Measurements from ENCODE around the gene RFX8.
A peak's percentile ranks its signal among the peaks of the same experiment; 100 is the strongest.

Gene RFX8

DNA sequence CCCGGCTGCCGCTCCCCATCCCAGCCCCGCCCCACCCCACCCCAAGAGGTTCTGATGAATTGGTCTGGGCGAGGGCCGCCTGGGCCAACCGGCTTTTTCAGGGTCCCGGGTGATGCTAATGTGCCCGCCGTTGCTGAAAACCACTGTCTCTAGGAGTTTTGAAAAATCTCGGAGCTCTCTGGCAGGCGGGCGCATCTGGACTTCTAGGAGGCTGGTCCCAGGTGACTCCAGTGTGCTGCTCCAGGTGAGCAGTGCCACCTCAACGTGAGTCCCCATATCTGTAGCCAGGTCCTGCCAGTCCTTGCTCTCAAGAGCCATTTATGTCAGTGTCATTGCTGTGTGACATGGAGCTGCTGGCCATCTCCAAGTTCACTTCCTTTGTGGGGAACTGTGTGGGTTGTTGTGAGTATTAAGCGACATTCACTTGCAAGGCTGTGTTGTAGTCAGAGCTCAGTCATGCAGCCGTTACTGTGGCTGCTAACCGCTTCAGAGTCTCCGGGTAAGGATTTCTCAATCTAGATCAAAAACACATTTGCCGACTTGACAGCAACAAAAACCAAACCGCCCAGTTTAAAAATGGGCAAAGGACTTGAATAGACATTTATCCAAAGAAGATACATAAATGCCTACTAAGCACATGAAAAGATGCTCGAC, at the start of gene RFX8:
Gene RFX8, minus strand, starts transcription at position 382 of the 654 bp plus-strand sequence. CDS start 8,264 bp downstream, outside the sequence.
- no peak within 1 kb of the TSS for H3K4me3 ChIP-seq (ENCODE audit: low read depth, low read length)
- no peak for DNase-seq (ENCODE audit: low read depth)
- TF ChIP-seq, protein P1, sequence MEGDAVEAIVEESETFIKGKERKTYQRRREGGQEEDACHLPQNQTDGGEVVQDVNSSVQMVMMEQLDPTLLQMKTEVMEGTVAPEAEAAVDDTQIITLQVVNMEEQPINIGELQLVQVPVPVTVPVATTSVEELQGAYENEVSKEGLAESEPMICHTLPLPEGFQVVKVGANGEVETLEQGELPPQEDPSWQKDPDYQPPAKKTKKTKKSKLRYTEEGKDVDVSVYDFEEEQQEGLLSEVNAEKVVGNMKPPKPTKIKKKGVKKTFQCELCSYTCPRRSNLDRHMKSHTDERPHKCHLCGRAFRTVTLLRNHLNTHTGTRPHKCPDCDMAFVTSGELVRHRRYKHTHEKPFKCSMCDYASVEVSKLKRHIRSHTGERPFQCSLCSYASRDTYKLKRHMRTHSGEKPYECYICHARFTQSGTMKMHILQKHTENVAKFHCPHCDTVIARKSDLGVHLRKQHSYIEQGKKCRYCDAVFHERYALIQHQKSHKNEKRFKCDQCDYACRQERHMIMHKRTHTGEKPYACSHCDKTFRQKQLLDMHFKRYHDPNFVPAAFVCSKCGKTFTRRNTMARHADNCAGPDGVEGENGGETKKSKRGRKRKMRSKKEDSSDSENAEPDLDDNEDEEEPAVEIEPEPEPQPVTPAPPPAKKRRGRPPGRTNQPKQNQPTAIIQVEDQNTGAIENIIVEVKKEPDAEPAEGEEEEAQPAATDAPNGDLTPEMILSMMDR (IDR thresholded peaks at IDR 0.05; ENCODE audit: control insufficient read depth, extremely low read depth, insufficient read depth): no peak

DNA sequence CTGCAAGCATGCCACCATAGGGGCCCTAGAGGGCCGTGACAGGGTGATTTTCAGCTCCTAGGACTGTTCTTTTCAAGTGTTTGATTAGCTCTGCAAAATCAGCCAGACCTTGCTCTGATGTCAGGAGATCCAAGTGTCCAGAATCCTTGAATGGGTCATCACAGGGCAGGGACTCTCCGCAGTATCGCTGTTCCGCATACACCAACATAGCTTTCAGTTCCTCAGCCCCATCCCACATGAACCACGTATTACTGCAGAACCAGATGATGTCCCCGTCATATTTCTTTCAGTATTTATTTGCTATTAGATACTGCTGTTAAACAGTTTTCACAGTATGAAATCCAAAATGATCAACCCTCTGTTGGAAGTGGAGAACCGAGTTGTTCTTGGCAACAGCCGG, 46.6 kb upstream of the RFX8 start:
- no peak for DNase-seq (ENCODE audit: low read depth)
- no peak overlapping the region for H3K4me3 ChIP-seq (ENCODE audit: low read depth, low read length)
- TF ChIP-seq, protein P1 (IDR thresholded peaks at IDR 0.05; ENCODE audit: control insufficient read depth, extremely low read depth, insufficient read depth): no peak

DNA sequence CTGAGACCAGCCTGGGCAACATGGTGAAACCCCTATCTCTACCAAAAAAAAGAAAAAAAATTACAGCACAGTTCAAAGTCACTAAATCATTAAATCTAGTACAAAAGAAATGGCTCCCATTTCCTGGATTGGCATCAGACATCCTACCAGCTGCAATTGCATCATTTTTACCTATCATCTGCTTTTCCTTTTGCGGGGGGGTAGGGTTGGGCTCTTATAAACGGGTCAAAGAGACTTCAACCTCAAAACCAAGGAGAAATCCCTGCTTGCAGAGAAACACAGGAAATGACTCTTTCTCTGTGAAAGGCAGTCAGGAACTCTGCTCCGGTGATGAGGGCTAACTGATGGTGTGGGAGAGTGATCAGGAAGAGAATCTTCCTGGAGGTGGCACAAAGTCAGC, 45.3 kb upstream of the RFX8 start:
- TF ChIP-seq, protein P1 (IDR thresholded peaks at IDR 0.05; ENCODE audit: control insufficient read depth, extremely low read depth, insufficient read depth): no peak
- DNase-seq (ENCODE audit: low read depth): no peak
- H3K4me3 ChIP-seq (ENCODE audit: low read depth, low read length): no peak overlapping the region

DNA sequence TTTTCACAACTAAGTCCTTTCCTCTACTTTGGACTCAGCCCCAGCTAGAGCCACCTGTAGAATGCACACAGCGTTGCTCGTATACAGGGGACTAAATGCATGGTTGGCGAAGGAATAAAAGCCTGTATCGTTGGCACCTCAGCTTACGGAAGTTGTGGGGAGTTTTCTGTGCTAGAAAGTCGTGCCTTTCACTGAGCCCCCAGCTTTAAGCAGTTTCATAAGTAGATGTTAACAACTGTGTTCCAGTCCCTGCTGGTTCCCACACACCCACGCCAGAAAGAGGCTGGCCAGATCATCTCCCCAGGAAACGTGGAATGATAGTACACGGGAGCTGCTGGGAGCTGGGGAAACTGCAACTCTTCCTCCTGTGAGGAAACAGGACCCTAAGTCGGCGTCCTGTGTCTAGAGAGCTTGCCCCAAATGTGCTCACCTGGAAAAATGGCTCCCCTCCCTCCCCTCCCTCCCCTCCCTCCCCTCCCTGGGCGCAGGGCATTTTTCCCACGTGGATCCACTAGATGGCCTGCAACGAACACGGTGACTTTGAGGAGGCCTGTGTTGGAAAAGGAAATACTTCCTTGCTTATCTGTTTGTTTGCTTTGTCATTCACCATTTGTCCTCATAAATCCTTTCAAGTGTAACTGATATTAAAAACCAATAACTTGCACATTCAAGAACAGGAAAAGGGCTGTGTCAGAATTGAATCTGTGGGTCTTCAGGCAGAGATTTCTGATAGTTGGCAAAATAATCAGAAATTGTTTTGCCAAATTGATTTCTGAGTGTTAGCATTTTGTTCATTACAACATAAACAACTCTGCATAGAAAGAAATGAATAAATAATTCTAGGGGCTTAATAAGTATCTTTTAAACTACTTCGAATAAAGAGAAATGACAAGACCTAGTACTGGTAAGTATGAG, 43.9 kb upstream of the RFX8 start:
- DNase-seq (ENCODE audit: low read depth): peak; percentile 88
- H3K4me3 ChIP-seq (ENCODE audit: low read depth, low read length): no peak overlapping the region
- TF ChIP-seq, protein P1 (IDR thresholded peaks at IDR 0.05; ENCODE audit: control insufficient read depth, extremely low read depth, insufficient read depth): peak; percentile 75

DNA sequence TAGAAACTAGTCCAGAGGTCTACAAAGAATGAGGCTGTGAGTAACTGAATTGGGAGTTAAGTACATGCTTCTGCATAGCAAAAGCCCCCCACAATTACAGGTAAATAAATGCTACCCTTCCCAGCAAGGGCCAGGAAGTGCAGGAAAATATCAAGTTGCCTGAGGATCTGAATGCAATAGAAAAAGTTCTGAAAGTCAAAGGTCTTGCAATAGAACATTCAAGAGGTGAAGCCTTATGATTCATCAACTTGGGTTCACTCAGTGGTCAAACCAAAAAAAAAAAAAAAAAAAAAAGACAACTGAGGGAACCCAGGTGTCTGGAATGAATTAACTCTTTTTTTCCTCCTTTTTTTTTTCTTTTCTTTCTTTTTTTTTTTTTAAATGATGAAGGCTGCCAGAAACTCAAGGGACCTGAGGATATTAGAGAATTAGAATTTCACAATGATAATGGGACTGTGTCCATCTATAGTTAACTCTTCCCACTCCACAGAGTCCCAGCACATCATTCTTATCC, 42.9 kb upstream of the RFX8 start:
- H3K4me3 ChIP-seq (ENCODE audit: low read depth, low read length): no peak overlapping the region
- DNase-seq (ENCODE audit: low read depth): no peak
- TF ChIP-seq, protein P1 (IDR thresholded peaks at IDR 0.05; ENCODE audit: control insufficient read depth, extremely low read depth, insufficient read depth): no peak

DNA sequence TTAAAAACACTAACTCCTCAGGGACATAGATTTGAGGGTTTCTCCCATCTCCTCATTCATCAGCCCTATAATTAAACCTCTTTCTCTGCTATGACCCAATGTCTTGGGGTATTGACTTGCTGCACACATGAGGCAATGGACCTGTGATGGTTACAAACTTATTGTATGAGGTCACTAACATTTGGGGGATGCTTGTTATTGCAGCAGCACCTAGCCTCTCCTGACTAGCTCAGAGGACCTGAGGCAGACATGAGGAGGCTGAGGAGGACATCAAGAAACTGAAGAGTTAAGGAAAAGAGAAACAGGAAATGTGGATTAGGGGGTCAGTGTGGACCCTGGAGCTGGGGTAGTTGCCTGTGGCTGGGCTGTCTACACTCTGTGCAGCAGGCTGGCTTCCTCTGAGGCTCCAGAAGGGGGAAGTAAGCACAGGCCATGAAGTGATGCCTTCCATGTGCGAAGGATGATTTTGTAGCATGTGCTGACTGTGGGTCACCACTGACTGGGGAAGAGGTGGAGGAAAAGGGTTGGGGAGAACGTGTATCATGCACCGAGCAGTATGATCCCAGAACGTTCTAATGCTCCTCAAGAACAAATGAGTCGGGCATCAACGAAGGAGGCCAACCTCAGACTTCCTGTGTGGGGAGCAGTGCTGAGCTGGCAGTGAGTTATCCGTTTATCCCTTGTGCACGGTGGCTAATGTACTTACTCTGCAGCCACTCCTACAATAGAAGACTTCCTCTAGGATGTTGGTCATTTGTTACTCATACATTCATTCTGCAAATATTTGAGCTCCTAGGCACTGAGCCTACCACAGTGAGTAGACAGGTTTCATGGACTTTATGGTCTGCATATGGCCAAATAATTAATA, 42.1 kb upstream of the RFX8 start:
- peak; percentile 21 for DNase-seq (ENCODE audit: low read depth)
- no peak overlapping the region for H3K4me3 ChIP-seq (ENCODE audit: low read depth, low read length)
- TF ChIP-seq, protein P1 (IDR thresholded peaks at IDR 0.05; ENCODE audit: control insufficient read depth, extremely low read depth, insufficient read depth): no peak

Data from LNCaP clone FGC (cell line).